PC-3 (cell line): ENCODE results near the gene CENPC. TPM values are rescaled to one million over a fixed set of nuclear protein-coding genes. Genes with fewer than 3 reads are reported as not detected.

Source experiments
- ATAC-seq: fragments of 200-7000 bp; cut with Tn5 transposase; 2 replicates; pipeline ENCODE4 v1.9.1; 2020; ENCODE audit warnings: mild to moderate bottlenecking, moderate library complexity
- BruUV-seq: library from RNA; stranded (reverse); fragments of 400-500 nt; replicated peaks from 2 replicates; lab custom pipeline; 2021; lab: Mats Ljungman, UMichigan
- CTCF ChIA-PET: fragments of 300-600 bp; sonication (Branson Sonifier 250); formaldehyde crosslinking; loops from one replicate; lab custom pipeline; 2022; ENCODE audit warnings: antibody characterized with exemption; lab: Charles Lee
- POLR2A ChIA-PET: fragments of 300-600 bp; sonication (Branson Sonifier 250); formaldehyde crosslinking; loops from one replicate; lab custom pipeline; 2022; ENCODE audit warnings: antibody characterized with exemption; ENCODE audit not compliant: unreplicated experiment; lab: Charles Lee
- DNase-seq: peaks from one replicate; pipeline ENCODE4 v3.0.0-alpha.2; 2015
- H2AFZ ChIP-seq: fragments of 300-600 bp; sonication (generic); 2 replicates; pipeline ENCODE4 v1.6.0; 2016; ENCODE audit warnings: antibody characterized with exemption, low read length
- H3F3A ChIP-seq: fragments of 300-600 bp; sonication (generic); one replicate; pipeline ENCODE4 v1.6.0; 2017; ENCODE audit warnings: antibody characterized with exemption, low read length, control low read depth, mild to moderate bottlenecking; ENCODE audit not compliant: unreplicated experiment
- H3K27ac ChIP-seq: fragments of 300-600 bp; sonication (generic); 2 replicates; pipeline ENCODE4 v1.5.1; 2016; ENCODE audit warnings: mild to moderate bottlenecking, low read length
- H3K27me3 ChIP-seq: fragments of 300-600 bp; sonication (generic); 2 replicates; pipeline ENCODE4 v1.6.1; 2016; ENCODE audit warnings: low read length, mixed read lengths
- H3K36me3 ChIP-seq: fragments of 300-600 bp; sonication (generic); 2 replicates; pipeline ENCODE4 v1.6.1; 2016; ENCODE audit warnings: low read depth, mixed run types, low read length, mixed read lengths
- H3K4me1 ChIP-seq: fragments of 300-600 bp; sonication (generic); 2 replicates; pipeline ENCODE4 v1.5.1; 2016; ENCODE audit warnings: low read length; ENCODE audit not compliant: insufficient read depth
- H3K4me2 ChIP-seq: fragments of 300-600 bp; sonication (generic); 2 replicates; pipeline ENCODE4 v1.6.0; 2016; ENCODE audit warnings: low read length
- H3K4me3 ChIP-seq: fragments of 300-600 bp; sonication (generic); 2 replicates; pipeline ENCODE4 v1.5.1; 2016; ENCODE audit warnings: mild to moderate bottlenecking, low read length, mixed read lengths
- H3K79me2 ChIP-seq: fragments of 300-600 bp; sonication (generic); 2 replicates; pipeline ENCODE4 v1.6.1; 2017; ENCODE audit warnings: low read length, mixed read lengths
- H3K9ac ChIP-seq: fragments of 300-600 bp; sonication (generic); 2 replicates; pipeline ENCODE4 v1.6.0; 2016; ENCODE audit warnings: mild to moderate bottlenecking, low read length
- H3K9me2 ChIP-seq: fragments of 300-600 bp; sonication (generic); replicated peaks from 2 replicates; pipeline ENCODE4 v1.6.1; 2016; ENCODE audit warnings: mixed run types, low read length, mixed read lengths
- H3K9me3 ChIP-seq: fragments of 300-600 bp; sonication (generic); 2 replicates; pipeline ENCODE4 v1.6.1; 2016; ENCODE audit warnings: low read length, mixed read lengths
- H4K20me1 ChIP-seq: fragments of 300-600 bp; sonication (generic); 2 replicates; pipeline ENCODE4 v1.6.1; 2016; ENCODE audit warnings: low read length, mixed read lengths
- EZH2 ChIP-seq: fragments of 300-600 bp; sonication (generic); IDR thresholded peaks from one replicate; pipeline ENCODE4 v1.6.1; 2017; ENCODE audit warnings: antibody characterized with exemption, mild to moderate bottlenecking, low read length; ENCODE audit not compliant: unreplicated experiment
- EZH2phosphoT487 ChIP-seq: fragments of 300-600 bp; sonication (generic); IDR thresholded peaks from 2 replicates; pipeline ENCODE4 v1.6.1; 2018; ENCODE audit warnings: mild to moderate bottlenecking, antibody characterized with exemption, low read length, borderline replicate concordance
- intact Hi-C: fragments of 100-400 bp; cut with micrococcal nuclease; formaldehyde crosslinking; loops from 2 replicates; pipeline ENCODE4 v1.9.0; 2023
- total RNA-seq: library from RNA; depleted of rRNA; stranded (reverse); fragments of >200 nt; gene quantifications from 2 replicates; pipeline ENCODE4 v1.2.3, GENCODE V29; 2014
- TF ChIP-seq, protein P1 (sequence below): fragments of 300-600 bp; sonication (generic); conservative IDR thresholded peaks from 2 replicates; pipeline ENCODE4 v1.5.1; 2017; ENCODE audit warnings: antibody characterized with exemption, low read depth, mild to moderate bottlenecking, low read length

The CENPC gene
- total RNA-seq, 1 experiment from 2014 or later: 10.6 TPM

- ATAC-seq: no peak
- intact Hi-C loops: no loop called here
- BruUV-seq: no TSS peak
Observed at GRCh38 chr4:67581208-67581857, 36.0 kb upstream of the CENPC start.

GRCh38 chr4:67580577-67580976 lies 35.3 kb upstream of the CENPC start:
- H3K4me2 ChIP-seq: no peak overlapping the region
- no peak overlapping the region for H3K4me3 ChIP-seq
- H3K4me1 ChIP-seq: no peaks in the 10 kb centered on the region
- H3F3A ChIP-seq: no peaks in the 10 kb centered on the region
- no peaks in the 10 kb centered on the region for H3K9me3 ChIP-seq
- no peak for DNase-seq
- no peaks in the 10 kb centered on the region for H3K79me2 ChIP-seq
- no peaks in the 10 kb centered on the region for H3K9me2 ChIP-seq
- intact Hi-C loops: no loop called here
- ChIA-PET CTCF (no interaction called here), POLR2A (no interaction called here)
- no TSS peak for BruUV-seq
- no peak for ATAC-seq
- no peaks in the 10 kb centered on the region for H3K27me3 ChIP-seq
- H2AFZ ChIP-seq: no peak overlapping the region
- no peaks in the 10 kb centered on the region for H3K36me3 ChIP-seq
- no peak overlapping the region for H3K9ac ChIP-seq
- TF ChIP-seq, protein P1, sequence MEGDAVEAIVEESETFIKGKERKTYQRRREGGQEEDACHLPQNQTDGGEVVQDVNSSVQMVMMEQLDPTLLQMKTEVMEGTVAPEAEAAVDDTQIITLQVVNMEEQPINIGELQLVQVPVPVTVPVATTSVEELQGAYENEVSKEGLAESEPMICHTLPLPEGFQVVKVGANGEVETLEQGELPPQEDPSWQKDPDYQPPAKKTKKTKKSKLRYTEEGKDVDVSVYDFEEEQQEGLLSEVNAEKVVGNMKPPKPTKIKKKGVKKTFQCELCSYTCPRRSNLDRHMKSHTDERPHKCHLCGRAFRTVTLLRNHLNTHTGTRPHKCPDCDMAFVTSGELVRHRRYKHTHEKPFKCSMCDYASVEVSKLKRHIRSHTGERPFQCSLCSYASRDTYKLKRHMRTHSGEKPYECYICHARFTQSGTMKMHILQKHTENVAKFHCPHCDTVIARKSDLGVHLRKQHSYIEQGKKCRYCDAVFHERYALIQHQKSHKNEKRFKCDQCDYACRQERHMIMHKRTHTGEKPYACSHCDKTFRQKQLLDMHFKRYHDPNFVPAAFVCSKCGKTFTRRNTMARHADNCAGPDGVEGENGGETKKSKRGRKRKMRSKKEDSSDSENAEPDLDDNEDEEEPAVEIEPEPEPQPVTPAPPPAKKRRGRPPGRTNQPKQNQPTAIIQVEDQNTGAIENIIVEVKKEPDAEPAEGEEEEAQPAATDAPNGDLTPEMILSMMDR: no peak
- TF ChIP-seq EZH2phosphoT487: no peak
- TF ChIP-seq EZH2: no peak
- no peaks in the 10 kb centered on the region for H4K20me1 ChIP-seq
- no peak overlapping the region for H3K27ac ChIP-seq

More at GRCh38 chr4:67581208-67581857, 36.0 kb upstream of the CENPC start:
- Histone ChIP-seq H3K79me2 (no peaks in the 10 kb centered on the region), H3K36me3 (no peaks in the 10 kb centered on the region), H3K27me3 (0 out of 2 replicates have a peak, but pooled peaks cover under 1% of the 10 kb centered on the region), H3F3A (no peaks in the 10 kb centered on the region), H2AFZ (no peak overlapping the region), H3K4me2 (no peak overlapping the region), H3K9ac (no peak overlapping the region), H3K4me1 (no peaks in the 10 kb centered on the region), H3K9me3 (no peaks in the 10 kb centered on the region), H3K4me3 (no peak overlapping the region), H3K27ac (no peak overlapping the region), H4K20me1 (no peaks in the 10 kb centered on the region), H3K9me2 (no peaks in the 10 kb centered on the region)
- TF ChIP-seq EZH2phosphoT487 (no peak), EZH2 (no peak)
- CTCF ChIA-PET: no interaction called here
- POLR2A ChIA-PET: no interaction called here
- DNase-seq: no peak

DNA sequence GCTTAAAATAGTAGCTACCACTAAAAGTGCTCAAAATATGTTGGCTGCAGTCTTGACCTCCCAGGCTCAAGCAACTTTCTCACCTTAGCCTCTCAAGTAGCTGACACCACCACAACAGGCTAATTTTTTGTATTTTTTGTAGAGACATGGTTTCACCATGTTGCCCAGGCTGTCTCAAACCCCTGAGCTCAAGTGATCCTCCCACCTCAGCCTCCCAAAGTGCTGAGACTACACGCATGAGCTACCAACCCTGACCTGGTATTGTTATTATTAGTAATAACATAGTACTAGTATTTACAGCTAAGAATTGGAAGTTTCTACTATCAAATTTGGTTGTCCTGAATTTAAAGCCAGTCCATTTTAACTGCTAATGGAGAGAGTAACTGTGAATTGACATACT lies 31.2 kb upstream of the CENPC start:
- CTCF ChIA-PET: no interaction called here
- no peaks in the 10 kb centered on the region for H3K79me2 ChIP-seq
- intact Hi-C loops: no loop called here
- no peak overlapping the region for H2AFZ ChIP-seq
- no peaks in the 10 kb centered on the region for H3K27me3 ChIP-seq
- H3K36me3 ChIP-seq: no peaks in the 10 kb centered on the region
- no peaks in the 10 kb centered on the region for H3F3A ChIP-seq
- TF ChIP-seq EZH2phosphoT487 (no peak), EZH2 (no peak)
- TF ChIP-seq, protein P1: no peak
- no peak overlapping the region for H3K27ac ChIP-seq
- H3K9ac ChIP-seq: no peak overlapping the region
- ATAC-seq: no peak
- no peaks in the 10 kb centered on the region for H4K20me1 ChIP-seq
- no peak for DNase-seq
- H3K4me3 ChIP-seq: no peak overlapping the region
- BruUV-seq: no TSS peak
- no peaks in the 10 kb centered on the region for H3K9me2 ChIP-seq
- H3K9me3 ChIP-seq: no peaks in the 10 kb centered on the region
- H3K4me2 ChIP-seq: no peak overlapping the region
- POLR2A ChIA-PET: no interaction called here
- no peaks in the 10 kb centered on the region for H3K4me1 ChIP-seq
